ENCODE results near the gene ORC4.

Gene ORC4

DNA sequence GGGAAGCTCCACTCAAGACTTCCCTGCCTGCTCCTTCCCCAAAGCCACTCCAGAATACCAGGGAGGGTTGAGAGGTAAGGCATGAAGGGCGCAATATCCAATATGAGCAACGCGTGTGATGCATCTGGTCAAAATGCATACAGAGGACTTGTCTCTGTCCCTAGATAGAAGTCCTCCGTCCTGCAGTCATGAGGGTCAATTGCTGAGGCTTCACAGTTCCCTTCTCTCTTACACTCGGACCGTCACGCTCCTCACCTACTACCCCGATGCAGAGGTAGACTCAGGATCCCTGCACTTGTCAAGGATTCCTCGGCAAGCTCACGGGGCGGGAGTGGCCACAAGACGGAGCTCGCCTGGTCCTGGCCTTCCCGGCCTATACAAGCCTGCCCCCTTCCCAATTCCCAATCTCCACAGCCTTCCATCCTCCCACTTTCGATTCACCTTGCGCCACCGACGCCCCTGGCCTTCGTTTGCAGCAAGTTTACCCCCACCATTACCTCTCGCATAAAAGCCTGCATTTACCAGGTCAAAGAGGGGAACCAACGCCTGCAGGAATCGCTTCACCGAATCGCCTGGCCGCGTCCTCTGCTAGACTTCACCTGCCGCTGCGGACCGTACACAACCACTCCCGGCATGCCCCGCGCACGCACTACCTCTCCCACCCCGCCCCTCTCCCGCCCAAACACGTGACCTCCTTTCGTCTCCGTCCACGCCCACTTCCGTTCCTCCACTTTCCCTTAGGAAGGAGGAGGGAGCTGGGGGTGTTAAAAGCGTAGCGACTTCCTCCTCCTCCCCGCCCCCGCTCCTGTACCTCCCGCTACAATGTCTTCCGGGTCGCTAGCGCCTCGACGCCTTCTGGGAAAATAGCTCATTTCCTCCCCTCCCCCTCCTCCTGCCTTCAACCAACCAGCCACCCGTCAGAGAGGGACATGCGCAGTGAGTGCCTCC, at the start of gene ORC4:
TSS of gene ORC4 (minus strand) at position 627 of the 948 bp plus-strand sequence. CDS start 44,779 bp downstream, outside the sequence.
- no peaks in the 10 kb centered on the region for H3K9me3 ChIP-seq (ENCODE audit: control insufficient read depth, low read depth, low read length)
- H3K27me3 ChIP-seq (ENCODE audit: control insufficient read depth, insufficient read depth, low read length), result no peaks in the 10 kb centered on the region
- peak within 1 kb of the TSS; percentile 93 for H3K4me3 ChIP-seq (ENCODE audit: low read length)
- H3K9ac ChIP-seq (ENCODE audit: low read length), result peak within 1 kb of the TSS; percentile 76
- H3K27ac ChIP-seq (ENCODE audit: low read length), result peak within 1 kb of the TSS; percentile 55
- no peaks in the 10 kb centered on the region for H3K36me3 ChIP-seq (ENCODE audit: control insufficient read depth, low read depth, low read length)
- peaks cover 6% of the 10 kb centered on the region for H3K4me1 ChIP-seq (ENCODE audit: control insufficient read depth, low read depth, low read length)

GRCh38 chr2:148067801-148068200, 47.3 kb upstream of the ORC4 start:
- Histone ChIP-seq H3K9me3 (ENCODE audit: control insufficient read depth, low read depth, low read length) (no peaks in the 10 kb centered on the region), H3K27ac (ENCODE audit: low read length) (no peak overlapping the region), H3K4me3 (ENCODE audit: low read length) (no peak overlapping the region), H3K9ac (ENCODE audit: low read length) (no peak overlapping the region), H3K4me1 (ENCODE audit: control insufficient read depth, low read depth, low read length) (no peaks in the 10 kb centered on the region), H3K27me3 (ENCODE audit: control insufficient read depth, insufficient read depth, low read length) (no peaks in the 10 kb centered on the region), H3K36me3 (ENCODE audit: control insufficient read depth, low read depth, low read length) (no peaks in the 10 kb centered on the region)

DNA sequence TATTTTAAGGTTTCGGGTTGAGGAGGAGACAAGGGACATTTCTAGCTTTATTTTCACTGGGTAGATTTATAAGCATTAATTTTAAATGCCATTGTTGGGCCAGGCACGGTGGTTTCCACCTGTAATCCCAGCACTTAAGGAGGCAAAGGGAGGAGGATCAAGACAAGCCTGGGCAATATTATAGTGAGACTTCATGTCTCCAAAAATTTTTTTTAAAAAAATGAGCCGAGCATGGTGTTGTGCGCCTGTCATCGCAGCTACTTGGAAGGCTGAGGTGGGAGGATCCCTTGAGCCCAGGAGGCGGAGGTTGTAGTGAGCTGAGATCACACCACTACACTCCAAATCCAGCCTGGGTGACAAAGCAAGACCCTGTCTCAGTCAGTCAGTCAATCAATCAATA, 45.4 kb upstream of the ORC4 start:
- H3K36me3 ChIP-seq (ENCODE audit: control insufficient read depth, low read depth, low read length), result no peaks in the 10 kb centered on the region
- H3K27me3 ChIP-seq (ENCODE audit: control insufficient read depth, insufficient read depth, low read length), result no peaks in the 10 kb centered on the region
- H3K9ac ChIP-seq (ENCODE audit: low read length), result no peak overlapping the region
- no peak overlapping the region for H3K27ac ChIP-seq (ENCODE audit: low read length)
- no peaks in the 10 kb centered on the region for H3K9me3 ChIP-seq (ENCODE audit: control insufficient read depth, low read depth, low read length)
- H3K4me1 ChIP-seq (ENCODE audit: control insufficient read depth, low read depth, low read length), result no peaks in the 10 kb centered on the region
- no peak overlapping the region for H3K4me3 ChIP-seq (ENCODE audit: low read length)

DNA sequence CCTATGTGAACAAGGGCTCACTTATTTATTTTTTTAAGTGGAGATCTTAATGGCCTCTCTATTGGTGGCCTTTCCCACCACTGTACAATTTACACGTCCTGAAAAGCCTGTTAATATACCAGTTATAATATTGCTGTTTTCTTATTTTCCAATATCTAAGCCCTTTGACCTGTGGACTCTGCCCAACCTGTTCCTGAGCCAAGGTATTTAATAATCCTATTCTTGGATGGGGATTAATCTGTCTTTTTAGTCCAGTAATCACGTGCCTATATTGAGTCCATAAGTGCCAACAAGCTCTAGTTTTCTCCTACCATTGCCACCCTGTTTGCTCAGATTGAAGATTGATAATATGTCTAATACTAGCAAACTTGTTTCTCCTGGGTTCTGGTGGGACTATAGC, 43.1 kb upstream of the ORC4 start:
- H3K36me3 ChIP-seq (ENCODE audit: control insufficient read depth, low read depth, low read length), result no peaks in the 10 kb centered on the region
- H3K27me3 ChIP-seq (ENCODE audit: control insufficient read depth, insufficient read depth, low read length), result no peaks in the 10 kb centered on the region
- H3K9me3 ChIP-seq (ENCODE audit: control insufficient read depth, low read depth, low read length), result no peaks in the 10 kb centered on the region
- no peak overlapping the region for H3K9ac ChIP-seq (ENCODE audit: low read length)
- H3K4me1 ChIP-seq (ENCODE audit: control insufficient read depth, low read depth, low read length), result peaks cover under 1% of the 10 kb centered on the region
- no peak overlapping the region for H3K4me3 ChIP-seq (ENCODE audit: low read length)
- H3K27ac ChIP-seq (ENCODE audit: low read length), result no peak overlapping the region

DNA sequence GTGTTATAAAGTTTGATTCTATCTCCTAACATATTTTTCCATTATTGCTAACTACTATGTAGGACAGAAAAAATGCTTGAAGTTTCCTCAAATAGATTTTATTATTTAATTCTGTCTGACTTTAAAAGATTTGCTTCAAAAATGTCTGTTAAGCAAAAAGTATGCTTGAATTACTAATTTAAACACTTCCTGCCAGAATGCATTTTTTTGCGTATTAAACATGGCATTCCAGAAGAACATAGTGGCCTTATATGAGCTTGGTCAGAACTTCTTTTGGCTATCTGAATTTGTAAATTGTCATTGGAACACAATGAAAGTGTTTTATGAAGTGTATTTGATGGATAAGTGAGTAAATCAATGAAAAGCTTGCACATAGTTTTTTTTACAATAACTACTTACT, 38.1 kb upstream of the ORC4 start:
- Histone ChIP-seq H3K4me1 (ENCODE audit: control insufficient read depth, low read depth, low read length) (peaks cover 10% of the 10 kb centered on the region), H3K9ac (ENCODE audit: low read length) (no peak overlapping the region), H3K27ac (ENCODE audit: low read length) (no peak overlapping the region), H3K36me3 (ENCODE audit: control insufficient read depth, low read depth, low read length) (no peaks in the 10 kb centered on the region), H3K27me3 (ENCODE audit: control insufficient read depth, insufficient read depth, low read length) (no peaks in the 10 kb centered on the region), H3K9me3 (ENCODE audit: control insufficient read depth, low read depth, low read length) (no peaks in the 10 kb centered on the region), H3K4me3 (ENCODE audit: low read length) (no peak overlapping the region)

DNA sequence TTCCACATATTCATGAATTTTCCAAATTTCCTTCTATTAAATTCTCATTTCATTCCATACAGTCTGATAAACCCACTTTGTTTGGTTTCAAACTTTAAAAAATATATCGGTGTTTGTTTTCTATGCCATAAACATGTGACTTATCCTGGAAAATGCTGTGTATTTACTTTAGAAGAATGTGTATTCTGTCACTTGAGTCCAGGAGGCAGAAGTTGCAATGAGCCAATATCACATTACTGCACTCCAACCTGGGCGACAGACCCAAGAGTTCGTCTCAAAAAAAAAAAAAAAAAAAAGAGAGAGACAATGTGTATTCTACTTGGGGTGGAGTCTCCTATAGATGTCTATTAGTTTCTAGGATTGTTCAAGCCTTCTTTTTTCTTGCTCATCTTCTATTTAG, 32.1 kb upstream of the ORC4 start:
- Histone ChIP-seq H3K27ac (ENCODE audit: low read length) (no peak overlapping the region), H3K9ac (ENCODE audit: low read length) (no peak overlapping the region), H3K36me3 (ENCODE audit: control insufficient read depth, low read depth, low read length) (no peaks in the 10 kb centered on the region), H3K4me3 (ENCODE audit: low read length) (no peak overlapping the region), H3K4me1 (ENCODE audit: control insufficient read depth, low read depth, low read length) (peaks cover 17% of the 10 kb centered on the region), H3K27me3 (ENCODE audit: control insufficient read depth, insufficient read depth, low read length) (no peaks in the 10 kb centered on the region), H3K9me3 (ENCODE audit: control insufficient read depth, low read depth, low read length) (no peaks in the 10 kb centered on the region)

DNA sequence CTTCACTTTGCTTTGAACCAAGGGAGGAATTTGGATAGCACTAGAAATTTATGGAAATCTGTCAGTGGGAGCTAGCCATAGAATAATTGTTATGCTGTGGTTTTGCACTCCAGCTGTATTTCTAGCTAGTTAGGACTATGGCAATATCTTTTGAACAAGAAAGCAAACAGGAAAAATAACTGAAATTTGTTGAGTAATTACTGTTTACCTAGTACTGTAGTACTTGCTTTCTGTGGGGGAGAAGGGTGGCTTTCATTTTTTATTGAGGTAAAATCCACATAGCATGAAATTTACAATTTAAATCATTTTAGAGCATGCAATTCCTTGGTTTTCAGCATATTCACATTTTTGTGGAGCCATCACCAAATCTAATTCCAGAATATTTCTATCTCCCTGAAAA, 28.7 kb upstream of the ORC4 start:
- Histone ChIP-seq H3K36me3 (ENCODE audit: control insufficient read depth, low read depth, low read length) (no peaks in the 10 kb centered on the region), H3K4me1 (ENCODE audit: control insufficient read depth, low read depth, low read length) (peaks cover 22% of the 10 kb centered on the region), H3K27me3 (ENCODE audit: control insufficient read depth, insufficient read depth, low read length) (no peaks in the 10 kb centered on the region), H3K27ac (ENCODE audit: low read length) (no peak overlapping the region), H3K9ac (ENCODE audit: low read length) (no peak overlapping the region), H3K9me3 (ENCODE audit: control insufficient read depth, low read depth, low read length) (no peaks in the 10 kb centered on the region), H3K4me3 (ENCODE audit: low read length) (no peak overlapping the region)

- no peaks in the 10 kb centered on the region for H3K27me3 ChIP-seq (ENCODE audit: control insufficient read depth, insufficient read depth, low read length)
- H3K4me1 ChIP-seq (ENCODE audit: control insufficient read depth, low read depth, low read length), result peaks cover 22% of the 10 kb centered on the region
- no peaks in the 10 kb centered on the region for H3K9me3 ChIP-seq (ENCODE audit: control insufficient read depth, low read depth, low read length)
- H3K27ac ChIP-seq (ENCODE audit: low read length), result no peak overlapping the region
- no peak overlapping the region for H3K4me3 ChIP-seq (ENCODE audit: low read length)
- H3K9ac ChIP-seq (ENCODE audit: low read length), result no peak overlapping the region
- no peaks in the 10 kb centered on the region for H3K36me3 ChIP-seq (ENCODE audit: control insufficient read depth, low read depth, low read length)
These were observed 28.1 kb upstream of the ORC4 start for GRCh38 chr2:148048475-148049221.

DNA sequence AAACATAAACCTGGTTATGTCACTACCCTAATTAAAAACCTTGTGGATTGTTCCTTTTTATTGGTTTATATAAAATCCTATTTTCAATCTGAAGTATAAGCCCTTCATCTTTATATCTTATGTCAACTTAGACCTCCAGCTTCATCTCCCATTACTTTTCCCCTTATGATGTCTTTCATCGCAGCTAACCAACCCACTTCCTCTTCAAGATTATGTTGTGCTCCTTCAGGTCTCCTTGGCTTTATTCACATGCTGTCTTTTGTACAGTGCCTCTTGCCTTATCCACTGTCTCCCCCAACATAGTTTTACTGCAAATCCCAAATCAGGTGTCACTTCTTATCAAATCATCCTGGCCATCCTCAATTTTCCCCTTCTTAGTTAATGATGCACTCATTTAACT, 26.3 kb upstream of the ORC4 start:
- H3K36me3 ChIP-seq (ENCODE audit: control insufficient read depth, low read depth, low read length), result no peaks in the 10 kb centered on the region
- H3K4me3 ChIP-seq (ENCODE audit: low read length), result no peak overlapping the region
- H3K9me3 ChIP-seq (ENCODE audit: control insufficient read depth, low read depth, low read length), result no peaks in the 10 kb centered on the region
- no peaks in the 10 kb centered on the region for H3K27me3 ChIP-seq (ENCODE audit: control insufficient read depth, insufficient read depth, low read length)
- H3K9ac ChIP-seq (ENCODE audit: low read length), result no peak overlapping the region
- no peak overlapping the region for H3K27ac ChIP-seq (ENCODE audit: low read length)
- H3K4me1 ChIP-seq (ENCODE audit: control insufficient read depth, low read depth, low read length), result peaks cover 22% of the 10 kb centered on the region

- Histone ChIP-seq H3K4me1 (ENCODE audit: control insufficient read depth, low read depth, low read length) (peaks cover 13% of the 10 kb centered on the region), H3K9me3 (ENCODE audit: control insufficient read depth, low read depth, low read length) (no peaks in the 10 kb centered on the region), H3K9ac (ENCODE audit: low read length) (no peak overlapping the region), H3K27ac (ENCODE audit: low read length) (no peak overlapping the region), H3K36me3 (ENCODE audit: control insufficient read depth, low read depth, low read length) (no peaks in the 10 kb centered on the region), H3K4me3 (ENCODE audit: low read length) (no peak overlapping the region), H3K27me3 (ENCODE audit: control insufficient read depth, insufficient read depth, low read length) (no peaks in the 10 kb centered on the region)
These were observed 23.8 kb upstream of the ORC4 start for GRCh38 chr2:148044322-148044721.

GRCh38 chr2:148042219-148042618, 21.7 kb upstream of the ORC4 start:
- Histone ChIP-seq H3K27ac (ENCODE audit: low read length) (no peak overlapping the region), H3K27me3 (ENCODE audit: control insufficient read depth, insufficient read depth, low read length) (no peaks in the 10 kb centered on the region), H3K9me3 (ENCODE audit: control insufficient read depth, low read depth, low read length) (no peaks in the 10 kb centered on the region), H3K4me1 (ENCODE audit: control insufficient read depth, low read depth, low read length) (peaks cover under 1% of the 10 kb centered on the region), H3K4me3 (ENCODE audit: low read length) (no peak overlapping the region), H3K9ac (ENCODE audit: low read length) (no peak overlapping the region), H3K36me3 (ENCODE audit: control insufficient read depth, low read depth, low read length) (no peaks in the 10 kb centered on the region)
